SK-N-SH treated with all-trans-retinoic acid at 6 μM for 48 hours (cell line): Measurements from ENCODE around the gene MTA3.

ENCODE experiments used
- ATAC-seq: fragments of 200-7000 bp; cut with Tn5 transposase; 3 replicates; pipeline ENCODE4 v1.9.1; 2020; ENCODE audit warnings: mild to moderate bottlenecking, moderate library complexity
- ARNTL ChIP-seq: fragments of 450-650 bp; formaldehyde crosslinking; IDR thresholded peaks from 2 replicates; pipeline ENCODE4 v1.5.0; 2020; ENCODE audit warnings: low read depth, mild to moderate bottlenecking, moderate library complexity, borderline replicate concordance
- BACH2 ChIP-seq: fragments of 250-450 bp; sonication (Bioruptor Pico); IDR thresholded peaks from 2 replicates; pipeline ENCODE4 v1.9.0; 2021; ENCODE audit warnings: mild to moderate bottlenecking, borderline replicate concordance
- CSDC2 ChIP-seq: fragments of 250-450 bp; sonication (Bioruptor Pico); IDR thresholded peaks from 2 replicates; pipeline ENCODE4 v1.5.0; 2020; ENCODE audit warnings: mild to moderate bottlenecking, moderate library complexity
- ESRRG ChIP-seq: fragments of 250-450 bp; sonication (Bioruptor Pico); IDR thresholded peaks from 2 replicates; pipeline ENCODE4 v1.6.1; 2021; ENCODE audit warnings: mild to moderate bottlenecking
- GLIS3 ChIP-seq: fragments of 250-450 bp; sonication (Bioruptor Pico); IDR thresholded peaks from 2 replicates; pipeline ENCODE4 v1.5.0; 2020; ENCODE audit warnings: mild to moderate bottlenecking, moderate library complexity
- ISL1 ChIP-seq: fragments of 250-450 bp; sonication (Bioruptor Pico); IDR thresholded peaks from 2 replicates; pipeline ENCODE4 v2.1.2; 2022; ENCODE audit warnings: mild to moderate bottlenecking, moderate library complexity
- OSR1 ChIP-seq: fragments of 250-450 bp; sonication (Bioruptor Pico); IDR thresholded peaks from 2 replicates; pipeline ENCODE4 v1.8.0; 2022; ENCODE audit warnings: moderate library complexity, mild to moderate bottlenecking, inconsistent platforms
- PPARA ChIP-seq: fragments of 250-450 bp; sonication (Bioruptor Pico); IDR thresholded peaks from 2 replicates; pipeline ENCODE4 v1.5.0; 2020; ENCODE audit warnings: mild to moderate bottlenecking, borderline replicate concordance
- RARB ChIP-seq: fragments of 250-450 bp; sonication (Bioruptor Pico); IDR thresholded peaks from 2 replicates; pipeline ENCODE4 v1.8.0; 2021; ENCODE audit warnings: mild to moderate bottlenecking, moderate library complexity
- SNAI2 ChIP-seq: fragments of 250-450 bp; sonication (Bioruptor Pico); IDR thresholded peaks from 2 replicates; pipeline ENCODE4 v1.5.0; 2020; ENCODE audit warnings: mild to moderate bottlenecking, moderate library complexity
- TCF4 ChIP-seq: fragments of 250-450 bp; sonication (Bioruptor Pico); IDR thresholded peaks from 2 replicates; pipeline ENCODE4 v1.8.0; 2021; ENCODE audit warnings: mild to moderate bottlenecking, moderate library complexity, borderline replicate concordance
- TOX ChIP-seq: fragments of 250-450 bp; sonication (Bioruptor Pico); IDR thresholded peaks from 2 replicates; pipeline ENCODE4 v1.8.0; 2021; ENCODE audit warnings: mild to moderate bottlenecking, moderate library complexity, borderline replicate concordance
- ZC3H10 ChIP-seq: fragments of 250-450 bp; sonication (Bioruptor Pico); IDR thresholded peaks from 2 replicates; pipeline ENCODE4 v1.5.1; 2021; ENCODE audit warnings: mild to moderate bottlenecking, moderate library complexity
- ZFP30 ChIP-seq: fragments of 450-650 bp; formaldehyde crosslinking; IDR thresholded peaks from 2 replicates; pipeline ENCODE4 v1.5.0; 2022; ENCODE audit warnings: mild to moderate bottlenecking, moderate library complexity
- ZNF565 ChIP-seq: fragments of 450-650 bp; formaldehyde crosslinking; conservative IDR thresholded peaks from 2 replicates; pipeline ENCODE4 v1.5.0; 2020; ENCODE audit warnings: low read depth, mild to moderate bottlenecking, moderate library complexity
- ZNF70 ChIP-seq: fragments of 450-650 bp; formaldehyde crosslinking; IDR thresholded peaks from 2 replicates; pipeline ENCODE4 v1.5.0; 2020; ENCODE audit warnings: mild to moderate bottlenecking, moderate library complexity
- ZNF8 ChIP-seq: fragments of 450-650 bp; formaldehyde crosslinking; IDR thresholded peaks from 2 replicates; pipeline ENCODE4 v1.5.0; 2020; ENCODE audit warnings: mild to moderate bottlenecking, moderate library complexity
- TF ChIP-seq, protein P1 (sequence below): fragments of 250-450 bp; sonication (Bioruptor Pico); IDR thresholded peaks from 2 replicates; pipeline ENCODE4 v1.8.0; 2020; ENCODE audit warnings: mild to moderate bottlenecking, moderate library complexity, borderline replicate concordance
- TF ChIP-seq, protein P2 (sequence below): fragments of 250-450 bp; sonication (Bioruptor Pico); IDR thresholded peaks from 2 replicates; pipeline ENCODE4 v1.5.1; 2021; ENCODE audit warnings: mild to moderate bottlenecking, moderate library complexity
- TF ChIP-seq, protein P3 (sequence below): fragments of 250-450 bp; sonication (Bioruptor Pico); IDR thresholded peaks from 2 replicates; pipeline ENCODE4 v1.8.0; 2021; ENCODE audit warnings: low read depth, mild to moderate bottlenecking, moderate library complexity, borderline replicate concordance
- TF ChIP-seq, protein P4 (sequence below): fragments of 250-450 bp; sonication (Bioruptor Pico); IDR thresholded peaks from 2 replicates; pipeline ENCODE4 v1.5.1; 2020; ENCODE audit warnings: low read depth, mild to moderate bottlenecking, moderate library complexity

The MTA3 gene

DNA sequence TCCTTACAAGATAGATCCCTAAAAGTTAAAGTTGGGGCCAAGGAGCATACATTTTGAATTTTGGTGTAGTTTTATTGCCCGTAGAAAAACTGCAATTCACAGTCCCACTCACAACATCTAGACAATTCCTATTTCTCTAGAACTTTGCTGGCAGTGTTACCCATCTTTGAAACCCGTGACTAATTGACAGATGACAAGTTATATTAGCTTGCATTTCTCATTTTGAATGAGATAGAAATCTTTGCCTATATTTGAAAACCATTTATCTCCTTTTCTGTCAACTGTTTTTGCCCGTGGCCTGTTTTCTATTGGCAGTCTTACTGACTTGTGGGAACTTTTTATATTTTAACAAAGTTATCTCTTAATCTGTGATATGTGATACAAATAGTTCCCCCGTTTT, 145.5 kb downstream of the MTA3 start:
- ATAC-seq, result peak; percentile 34; the same call in 2 of the 3 replicates
- TF ChIP-seq ZNF8, result no peak
- TF ChIP-seq, protein P1, sequence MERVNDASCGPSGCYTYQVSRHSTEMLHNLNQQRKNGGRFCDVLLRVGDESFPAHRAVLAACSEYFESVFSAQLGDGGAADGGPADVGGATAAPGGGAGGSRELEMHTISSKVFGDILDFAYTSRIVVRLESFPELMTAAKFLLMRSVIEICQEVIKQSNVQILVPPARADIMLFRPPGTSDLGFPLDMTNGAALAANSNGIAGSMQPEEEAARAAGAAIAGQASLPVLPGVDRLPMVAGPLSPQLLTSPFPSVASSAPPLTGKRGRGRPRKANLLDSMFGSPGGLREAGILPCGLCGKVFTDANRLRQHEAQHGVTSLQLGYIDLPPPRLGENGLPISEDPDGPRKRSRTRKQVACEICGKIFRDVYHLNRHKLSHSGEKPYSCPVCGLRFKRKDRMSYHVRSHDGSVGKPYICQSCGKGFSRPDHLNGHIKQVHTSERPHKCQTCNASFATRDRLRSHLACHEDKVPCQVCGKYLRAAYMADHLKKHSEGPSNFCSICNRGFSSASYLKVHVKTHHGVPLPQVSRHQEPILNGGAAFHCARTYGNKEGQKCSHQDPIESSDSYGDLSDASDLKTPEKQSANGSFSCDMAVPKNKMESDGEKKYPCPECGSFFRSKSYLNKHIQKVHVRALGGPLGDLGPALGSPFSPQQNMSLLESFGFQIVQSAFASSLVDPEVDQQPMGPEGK (CRISPR knock-in tag), result no peak
- TF ChIP-seq TCF4 (CRISPR knock-in tag), result no peak
- peak; percentile 56; the same call in 1 of the 2 replicates for TF ChIP-seq ISL1 (CRISPR knock-in tag)
- no peak for TF ChIP-seq PPARA (CRISPR knock-in tag)
- TF ChIP-seq, protein P2, sequence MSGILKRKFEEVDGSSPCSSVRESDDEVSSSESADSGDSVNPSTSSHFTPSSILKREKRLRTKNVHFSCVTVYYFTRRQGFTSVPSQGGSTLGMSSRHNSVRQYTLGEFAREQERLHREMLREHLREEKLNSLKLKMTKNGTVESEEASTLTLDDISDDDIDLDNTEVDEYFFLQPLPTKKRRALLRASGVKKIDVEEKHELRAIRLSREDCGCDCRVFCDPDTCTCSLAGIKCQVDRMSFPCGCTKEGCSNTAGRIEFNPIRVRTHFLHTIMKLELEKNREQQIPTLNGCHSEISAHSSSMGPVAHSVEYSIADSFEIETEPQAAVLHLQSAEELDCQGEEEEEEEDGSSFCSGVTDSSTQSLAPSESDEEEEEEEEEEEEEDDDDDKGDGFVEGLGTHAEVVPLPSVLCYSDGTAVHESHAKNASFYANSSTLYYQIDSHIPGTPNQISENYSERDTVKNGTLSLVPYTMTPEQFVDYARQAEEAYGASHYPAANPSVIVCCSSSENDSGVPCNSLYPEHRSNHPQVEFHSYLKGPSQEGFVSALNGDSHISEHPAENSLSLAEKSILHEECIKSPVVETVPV (CRISPR knock-in tag), result no peak
- TF ChIP-seq, all 23 proteins: peak for 1

DNA sequence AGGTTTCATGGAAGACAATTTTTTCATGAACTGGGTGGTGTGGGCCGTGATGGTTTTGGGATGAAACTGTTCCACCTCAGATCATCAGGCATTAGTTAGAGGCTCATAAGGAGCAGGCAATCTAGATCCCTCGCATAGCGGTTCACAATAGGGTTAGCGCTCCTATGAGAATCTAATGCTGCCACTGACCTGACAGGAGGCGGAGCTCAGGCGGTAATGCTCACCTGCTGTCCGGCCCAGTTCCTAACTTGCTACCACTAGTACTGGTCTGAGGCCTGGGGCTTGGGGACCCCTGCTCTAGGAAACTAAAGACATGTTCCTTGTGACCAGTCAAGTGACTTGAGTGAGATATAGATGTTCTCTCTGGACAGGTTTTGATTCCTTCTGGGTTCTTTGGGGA, 146.3 kb downstream of the MTA3 start:
- TF ChIP-seq RARB (CRISPR knock-in tag) (no peak), GLIS3 (CRISPR knock-in tag) (no peak), ZC3H10 (CRISPR knock-in tag) (no peak), BACH2 (CRISPR knock-in tag) (no peak), ZNF8 (no peak), ZNF70 (CRISPR knock-in tag) (no peak), ARNTL (CRISPR knock-in tag) (no peak), ESRRG (CRISPR knock-in tag) (no peak), OSR1 (CRISPR knock-in tag) (no peak), PPARA (CRISPR knock-in tag) (no peak), ZNF565 (CRISPR knock-in tag) (no peak), SNAI2 (CRISPR knock-in tag) (no peak), CSDC2 (CRISPR knock-in tag) (no peak), ISL1 (CRISPR knock-in tag) (no peak), TCF4 (CRISPR knock-in tag) (no peak)
- TF ChIP-seq, protein P3, sequence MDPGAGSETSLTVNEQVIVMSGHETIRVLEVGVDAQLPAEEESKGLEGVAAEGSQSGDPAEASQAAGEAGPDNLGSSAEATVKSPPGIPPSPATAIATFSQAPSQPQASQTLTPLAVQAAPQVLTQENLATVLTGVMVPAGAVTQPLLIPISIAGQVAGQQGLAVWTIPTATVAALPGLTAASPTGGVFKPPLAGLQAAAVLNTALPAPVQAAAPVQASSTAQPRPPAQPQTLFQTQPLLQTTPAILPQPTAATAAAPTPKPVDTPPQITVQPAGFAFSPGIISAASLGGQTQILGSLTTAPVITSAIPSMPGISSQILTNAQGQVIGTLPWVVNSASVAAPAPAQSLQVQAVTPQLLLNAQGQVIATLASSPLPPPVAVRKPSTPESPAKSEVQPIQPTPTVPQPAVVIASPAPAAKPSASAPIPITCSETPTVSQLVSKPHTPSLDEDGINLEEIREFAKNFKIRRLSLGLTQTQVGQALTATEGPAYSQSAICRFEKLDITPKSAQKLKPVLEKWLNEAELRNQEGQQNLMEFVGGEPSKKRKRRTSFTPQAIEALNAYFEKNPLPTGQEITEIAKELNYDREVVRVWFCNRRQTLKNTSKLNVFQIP (CRISPR knock-in tag), result no peak
- TF ChIP-seq, protein P4, sequence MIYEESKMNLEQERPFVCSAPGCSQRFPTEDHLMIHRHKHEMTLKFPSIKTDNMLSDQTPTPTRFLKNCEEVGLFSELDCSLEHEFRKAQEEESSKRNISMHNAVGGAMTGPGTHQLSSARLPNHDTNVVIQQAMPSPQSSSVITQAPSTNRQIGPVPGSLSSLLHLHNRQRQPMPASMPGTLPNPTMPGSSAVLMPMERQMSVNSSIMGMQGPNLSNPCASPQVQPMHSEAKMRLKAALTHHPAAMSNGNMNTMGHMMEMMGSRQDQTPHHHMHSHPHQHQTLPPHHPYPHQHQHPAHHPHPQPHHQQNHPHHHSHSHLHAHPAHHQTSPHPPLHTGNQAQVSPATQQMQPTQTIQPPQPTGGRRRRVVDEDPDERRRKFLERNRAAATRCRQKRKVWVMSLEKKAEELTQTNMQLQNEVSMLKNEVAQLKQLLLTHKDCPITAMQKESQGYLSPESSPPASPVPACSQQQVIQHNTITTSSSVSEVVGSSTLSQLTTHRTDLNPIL (CRISPR knock-in tag), result no peak
- TF ChIP-seq, protein P2 (CRISPR knock-in tag), result no peak
- ATAC-seq, result no peak; the same call in 2 of the 3 replicates

DNA sequence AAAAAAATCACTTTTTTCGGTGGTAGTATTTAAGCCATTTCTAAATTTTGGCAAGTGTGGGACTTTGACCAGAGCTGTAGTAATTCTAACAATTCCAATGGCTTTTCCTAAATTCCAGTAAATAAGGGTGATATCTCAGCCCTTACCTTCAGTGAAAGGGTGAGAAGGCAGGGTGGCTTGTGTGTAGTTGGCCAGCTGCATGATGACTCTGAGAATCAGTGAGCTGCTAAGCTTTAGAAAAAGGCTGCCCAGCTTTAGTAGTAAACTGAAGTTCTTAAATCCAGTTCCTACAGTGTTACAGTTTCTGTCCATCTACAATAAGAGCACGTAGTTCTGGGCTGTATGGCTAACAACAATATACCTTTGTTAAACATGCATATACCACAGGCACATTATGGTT, 153.5 kb downstream of the MTA3 start:
- no peak for TF ChIP-seq OSR1 (CRISPR knock-in tag)
- no peak for TF ChIP-seq ISL1 (CRISPR knock-in tag)
- TF ChIP-seq, protein P1 (CRISPR knock-in tag), result no peak
- TF ChIP-seq TOX (CRISPR knock-in tag), result no peak
- no peak for TF ChIP-seq SNAI2 (CRISPR knock-in tag)
- no peak for TF ChIP-seq CSDC2 (CRISPR knock-in tag)
- TF ChIP-seq, protein P3 (CRISPR knock-in tag), result no peak
- TF ChIP-seq, protein P2 (CRISPR knock-in tag), result no peak
- no peak for TF ChIP-seq TCF4 (CRISPR knock-in tag)
- TF ChIP-seq, protein P4 (CRISPR knock-in tag), result no peak
- TF ChIP-seq ESRRG (CRISPR knock-in tag), result no peak
- no peak for TF ChIP-seq ZFP30 (CRISPR knock-in tag)
- no peak for ATAC-seq
